GM23338 (cell line): ENCODE results near the gene TADA2A. TPM values are rescaled to one million over a fixed set of nuclear protein-coding genes. Genes with fewer than 3 reads are reported as not detected.

Source experiments
- ATAC-seq: fragments of 200-7000 bp; cut with Tn5 transposase; 3 replicates; pipeline ENCODE4 v1.9.1; 2020
- DNase-seq: peaks from one replicate; pipeline ENCODE4 v3.0.0-alpha.2; 2015; ENCODE audit warnings: low spot score
- H2AFZ ChIP-seq: fragments of 200-600 bp; sonication (generic); 2 replicates; pipeline ENCODE4 v1.8.0; 2016; ENCODE audit warnings: antibody characterized with exemption, mild to moderate bottlenecking, moderate library complexity
- H3F3A ChIP-seq: fragments of 200-600 bp; sonication (generic); replicated peaks from 2 replicates; pipeline ENCODE4 v1.8.0; 2017; ENCODE audit warnings: antibody characterized with exemption, mixed run types, low read depth
- H3K27ac ChIP-seq: fragments of 200-600 bp; sonication (generic); 2 replicates; pipeline ENCODE4 v1.6.1; 2016; ENCODE audit warnings: low read depth
- H3K27me3 ChIP-seq: fragments of 200-600 bp; sonication (generic); 2 replicates; pipeline ENCODE4 v1.8.0; 2016; ENCODE audit warnings: mild to moderate bottlenecking, mixed run types, moderate library complexity; ENCODE audit not compliant: insufficient read depth
- H3K36me3 ChIP-seq: fragments of 200-600 bp; sonication (generic); 2 replicates; pipeline ENCODE4 v1.8.0; 2016; ENCODE audit warnings: mild to moderate bottlenecking; ENCODE audit not compliant: insufficient read depth
- H3K4me1 ChIP-seq: fragments of 200-600 bp; sonication (generic); 2 replicates; pipeline ENCODE4 v1.8.0; 2016; ENCODE audit warnings: mild to moderate bottlenecking, moderate library complexity; ENCODE audit not compliant: insufficient read depth
- H3K4me2 ChIP-seq: fragments of 200-600 bp; sonication (generic); 2 replicates; pipeline ENCODE4 v1.7.1; 2017; ENCODE audit warnings: mixed run types
- H3K4me3 ChIP-seq: fragments of 200-600 bp; sonication (generic); 2 replicates; pipeline ENCODE4 v1.6.1; 2016; ENCODE audit warnings: mixed run types
- H3K79me2 ChIP-seq: fragments of 200-600 bp; sonication (generic); replicated peaks from 2 replicates; pipeline ENCODE4 v1.8.0; 2017; ENCODE audit warnings: mild to moderate bottlenecking; ENCODE audit not compliant: insufficient read depth
- H3K9me2 ChIP-seq: fragments of 200-600 bp; sonication (generic); 2 replicates; pipeline ENCODE4 v1.8.0; 2017; ENCODE audit not compliant: insufficient read depth
- H4K20me1 ChIP-seq: fragments of 200-600 bp; sonication (generic); replicated peaks from 2 replicates; pipeline ENCODE4 v1.8.0; 2017; ENCODE audit warnings: mild to moderate bottlenecking; ENCODE audit not compliant: insufficient read depth
- H3K27ac Mint-ChIP-seq: 2 replicates; pipeline ENCODE4 v1.8.0; 2020; ENCODE audit warnings: inconsistent platforms, mild to moderate bottlenecking, moderate library complexity, mixed read lengths
- H3K27me3 Mint-ChIP-seq: 3 replicates; pipeline ENCODE4 v1.8.0; 2022; ENCODE audit warnings: low read depth, mild to moderate bottlenecking, moderate library complexity, mixed read lengths, inconsistent platforms; ENCODE audit not compliant: insufficient read depth, poor library complexity
- H3K36me3 Mint-ChIP-seq: 3 replicates; pipeline ENCODE4 v1.8.0; 2021; ENCODE audit warnings: low read depth, mild to moderate bottlenecking, inconsistent platforms, moderate library complexity, mixed read lengths
- H3K4me1 Mint-ChIP-seq: 3 replicates; pipeline ENCODE4 v1.8.0; 2020; ENCODE audit warnings: mild to moderate bottlenecking, inconsistent platforms, mixed read lengths
- H3K4me3 Mint-ChIP-seq: 3 replicates; pipeline ENCODE4 v1.8.0; 2021; ENCODE audit warnings: moderate library complexity, mild to moderate bottlenecking, inconsistent platforms, mixed read lengths
- H3K9me3 Mint-ChIP-seq: 3 replicates; pipeline ENCODE4 v1.8.0; 2020; ENCODE audit warnings: moderate library complexity, mild to moderate bottlenecking, inconsistent platforms, mixed read lengths
- CREB1 ChIP-seq: fragments of 250-450 bp; sonication (Bioruptor Pico); IDR thresholded peaks from 2 replicates; pipeline ENCODE4 v1.5.0; 2020; ENCODE audit warnings: low read depth, mild to moderate bottlenecking, moderate library complexity
- CTCF ChIP-seq, 2 experiments: fragments of 200-600 bp in 1 of 2; sonication (generic) in 1 of 2; conservative IDR thresholded peaks; 2 replicates each; pipeline versions ENCODE4 v1.5.1 to v1.6.1; 2016 to 2017; ENCODE audit warnings: antibody characterized with exemption in 2 of 2, low read depth in 2 of 2, mild to moderate bottlenecking in 2 of 2, moderate library complexity in 1 of 2
- ETS1 ChIP-seq: IDR thresholded peaks from 2 replicates; pipeline ENCODE4 v1.6.1; 2016; ENCODE audit warnings: antibody characterized with exemption
- EZH2 ChIP-seq: fragments of 200-600 bp; sonication (generic); IDR thresholded peaks from one replicate; pipeline ENCODE4 v1.8.0; 2017; ENCODE audit warnings: antibody characterized with exemption, mild to moderate bottlenecking, low read depth; ENCODE audit not compliant: unreplicated experiment
- EZH2phosphoT487 ChIP-seq: fragments of 200-600 bp; sonication (generic); IDR thresholded peaks from one replicate; pipeline ENCODE4 v1.8.1; 2018; ENCODE audit warnings: antibody characterized with exemption; ENCODE audit not compliant: unreplicated experiment
- JUNB ChIP-seq: IDR thresholded peaks from one replicate; pipeline ENCODE4 v1.6.1; 2016; ENCODE audit warnings: antibody characterized with exemption; ENCODE audit not compliant: unreplicated experiment
- NANOG ChIP-seq: IDR thresholded peaks from 2 replicates; pipeline ENCODE4 v1.6.1; 2016; ENCODE audit warnings: antibody characterized with exemption, borderline replicate concordance
- POLR2AphosphoS5 ChIP-seq: IDR thresholded peaks from 2 replicates; pipeline ENCODE4 v1.6.1; 2016; ENCODE audit warnings: antibody characterized with exemption, low read depth
- REST ChIP-seq: IDR thresholded peaks from one replicate; pipeline ENCODE4 v1.6.1; 2018; ENCODE audit warnings: antibody characterized with exemption; ENCODE audit not compliant: unreplicated experiment
- STAT1 ChIP-seq: IDR thresholded peaks from one replicate; pipeline ENCODE4 v1.6.1; 2016; ENCODE audit warnings: antibody characterized with exemption; ENCODE audit not compliant: unreplicated experiment
- ZNF114 ChIP-seq: fragments of 250-450 bp; sonication (Bioruptor Pico); IDR thresholded peaks from 2 replicates; pipeline ENCODE4 v1.5.0; 2020; ENCODE audit warnings: mild to moderate bottlenecking, moderate library complexity
- ZNF331 ChIP-seq: fragments of 250-450 bp; sonication (Bioruptor Pico); IDR thresholded peaks from 2 replicates; pipeline ENCODE4 v1.5.0; 2020; ENCODE audit warnings: low read depth, mild to moderate bottlenecking, moderate library complexity
- ZNF462 ChIP-seq: fragments of 250-450 bp; sonication (Bioruptor Pico); IDR thresholded peaks from 2 replicates; pipeline ENCODE4 v1.5.0; 2020; ENCODE audit warnings: mild to moderate bottlenecking, moderate library complexity
- polyA plus RNA-seq: library from polyadenylated mRNA; unstranded; fragments of >200 nt; fragmentation: Nextera tagmentation; extraction: Ambion mirVana; gene quantifications from 2 replicates; pipeline ENCODE4 v1.2.1, GENCODE V29; 2016
- total RNA-seq: library from RNA; depleted of rRNA; stranded (reverse); fragments of >200 nt; shearing (Covaris generic); gene quantifications from 2 replicates; pipeline ENCODE4 v1.2.3, GENCODE V29; 2014

The TADA2A gene
- total and polyA plus RNA-seq, 2 experiments from 2014 or later, result 14.5 to 17.1 TPM

GRCh38 chr17:37432671-37433070 is 26.0 kb downstream of the TADA2A start:
- no peak overlapping the region for H3K4me3 Mint-ChIP-seq
- no peak for TF ChIP-seq POLR2AphosphoS5
- TF ChIP-seq EZH2phosphoT487, result no peak
- TF ChIP-seq JUNB, result no peak
- no peak for TF ChIP-seq CREB1
- TF ChIP-seq ZNF462 (CRISPR knock-in tag), result no peak
- TF ChIP-seq ZNF114 (CRISPR knock-in tag), result no peak
- no peak for TF ChIP-seq REST
- TF ChIP-seq NANOG, result no peak
- TF ChIP-seq STAT1, result no peak
- TF ChIP-seq EZH2, result no peak
- TF ChIP-seq CTCF (conservative IDR thresholded peaks at IDR 0.05; ENCODE audit: low read depth in 2 of 2), result no peak
- TF ChIP-seq ZNF331 (CRISPR knock-in tag), result no peak
- TF ChIP-seq ETS1, result no peak
- Histone ChIP-seq H3K36me3 (no peaks in the 10 kb centered on the region), H3K4me2 (no peak overlapping the region), H3K79me2 (no peaks in the 10 kb centered on the region), H3K4me1 (no peaks in the 10 kb centered on the region), H3K27me3 (no peaks in the 10 kb centered on the region), H3K27ac (no peak overlapping the region), H2AFZ (no peak overlapping the region), H3K4me3 (no peak overlapping the region), H3F3A (no peaks in the 10 kb centered on the region), H4K20me1 (no peaks in the 10 kb centered on the region; the same call in 1 of the 2 replicates), H3K9me2 (no peaks in the 10 kb centered on the region)
- H3K9me3 Mint-ChIP-seq, result no peaks in the 10 kb centered on the region
- no peaks in the 10 kb centered on the region for H3K4me1 Mint-ChIP-seq
- ATAC-seq (no peak), DNase-seq (no peak)
- peaks cover 5% of the 10 kb centered on the region for H3K27me3 Mint-ChIP-seq
- peaks cover 15% of the 10 kb centered on the region for H3K36me3 Mint-ChIP-seq
- H3K27ac Mint-ChIP-seq, result no peak overlapping the region
